Osteocyte (in vitro differentiated cells): ENCODE measurements around the gene NCOA5. TPM values are rescaled to one million over a fixed set of nuclear protein-coding genes. Genes with fewer than 3 reads are reported as not detected.

Experiments
- DNase-seq: peaks from one replicate; pipeline ENCODE4 v3.0.0; 2021; ENCODE audit warnings: mixed read lengths; ENCODE audit not compliant: unreplicated experiment; ENCODE audit errors: extremely low spot score
- H3K27ac Mint-ChIP-seq: one replicate; pipeline ENCODE4 v1.8.0; 2021; ENCODE audit warnings: mild to moderate bottlenecking, mixed read lengths; ENCODE audit not compliant: unreplicated experiment
- H3K27me3 Mint-ChIP-seq: one replicate; pipeline ENCODE4 v1.8.0; 2021; ENCODE audit warnings: mixed read lengths; ENCODE audit not compliant: unreplicated experiment
- H3K36me3 Mint-ChIP-seq: one replicate; pipeline ENCODE4 v1.8.0; 2021; ENCODE audit warnings: mixed read lengths; ENCODE audit not compliant: unreplicated experiment
- H3K4me1 Mint-ChIP-seq: one replicate; pipeline ENCODE4 v1.8.0; 2021; ENCODE audit warnings: mixed read lengths; ENCODE audit not compliant: unreplicated experiment
- H3K4me3 Mint-ChIP-seq: one replicate; pipeline ENCODE4 v1.8.0; 2021; ENCODE audit warnings: mild to moderate bottlenecking, moderate library complexity, mixed read lengths; ENCODE audit not compliant: unreplicated experiment
- H3K9me3 Mint-ChIP-seq: one replicate; pipeline ENCODE4 v1.8.0; 2021; ENCODE audit warnings: mixed read lengths; ENCODE audit not compliant: unreplicated experiment
- CTCF ChIP-seq: fragments of 200-600 bp; sonication (generic); IDR thresholded peaks from 2 replicates; pipeline ENCODE4 v1.5.0; 2021; ENCODE audit warnings: antibody characterized with exemption, mild to moderate bottlenecking, moderate library complexity
- total RNA-seq: library from RNA; stranded (reverse); gene quantifications from 2 replicates; pipeline ENCODE4 v1.2.1, GENCODE V29; 2021

NCOA5 gene
- total RNA-seq, 1 donor from 2014 or later = 39.0 TPM

GRCh38 chr20:46050885-46051284, 38.9 kb downstream of the NCOA5 start:
- DNase-seq = no peak
- Mint-ChIP-seq H3K4me3 (no peak overlapping the region), H3K27ac (no peak overlapping the region), H3K36me3 (no peaks in the 10 kb centered on the region), H3K27me3 (peaks cover 11% of the 10 kb centered on the region), H3K9me3 (no peaks in the 10 kb centered on the region), H3K4me1 (no peaks in the 10 kb centered on the region)
- TF ChIP-seq CTCF = no peak

GRCh38 chr20:46050444-46050843, 39.3 kb downstream of the NCOA5 start:
- Mint-ChIP-seq H3K36me3 (no peaks in the 10 kb centered on the region), H3K27me3 (peaks cover 10% of the 10 kb centered on the region), H3K4me3 (no peak overlapping the region), H3K9me3 (no peaks in the 10 kb centered on the region), H3K27ac (no peak overlapping the region), H3K4me1 (no peaks in the 10 kb centered on the region)
- no peak for DNase-seq
- no peak for TF ChIP-seq CTCF

GRCh38 chr20:46049815-46050214, 39.9 kb downstream of the NCOA5 start:
- Mint-ChIP-seq H3K36me3 (no peaks in the 10 kb centered on the region), H3K4me1 (no peaks in the 10 kb centered on the region), H3K9me3 (no peaks in the 10 kb centered on the region), H3K27me3 (peaks cover 6% of the 10 kb centered on the region), H3K27ac (no peak overlapping the region), H3K4me3 (no peak overlapping the region)
- no peak for TF ChIP-seq CTCF
- no peak for DNase-seq

GRCh38 chr20:46049190-46049589, 40.6 kb downstream of the NCOA5 start:
- H3K9me3 Mint-ChIP-seq = no peaks in the 10 kb centered on the region

GRCh38 chr20:46047821-46048220, 41.9 kb downstream of the NCOA5 start:
- no peak for DNase-seq
- H3K4me1 Mint-ChIP-seq = no peaks in the 10 kb centered on the region
- H3K4me3 Mint-ChIP-seq = no peak overlapping the region

More at GRCh38 chr20:46049190-46049589, 40.6 kb downstream of the NCOA5 start:
- no peak overlapping the region for H3K27ac Mint-ChIP-seq
- no peak for DNase-seq
- H3K36me3 Mint-ChIP-seq = no peaks in the 10 kb centered on the region
- no peaks in the 10 kb centered on the region for H3K4me1 Mint-ChIP-seq
- peaks cover 7% of the 10 kb centered on the region for H3K27me3 Mint-ChIP-seq
- no peak overlapping the region for H3K4me3 Mint-ChIP-seq
- TF ChIP-seq CTCF = no peak

More at GRCh38 chr20:46047821-46048220, 41.9 kb downstream of the NCOA5 start:
- Mint-ChIP-seq H3K9me3 (no peaks in the 10 kb centered on the region), H3K27me3 (peaks cover 12% of the 10 kb centered on the region), H3K36me3 (no peaks in the 10 kb centered on the region), H3K27ac (no peak overlapping the region)
- no peak for TF ChIP-seq CTCF
